ENCODE measurements around the gene SIRPB1.

GRCh38 chr20:1637755-1638154 lies 17.9 kb upstream of the SIRPB1 start:
- TF ChIP-seq CTCF (IDR thresholded peaks at IDR 0.05): no peak
- no peak for TF ChIP-seq POLR2A (IDR thresholded peaks at IDR 0.05; ENCODE audit: low read depth)
- TF ChIP-seq POLR2AphosphoS5 (IDR thresholded peaks at IDR 0.05): no peak
- no peak for TF ChIP-seq EP300 (IDR thresholded peaks at IDR 0.05)

Data from esophagus muscularis mucosa (tissue), 4 donors.